Measurements from ENCODE around the gene ACSBG1. TPM values are rescaled to one million over a fixed set of nuclear protein-coding genes. Genes with fewer than 3 reads are reported as not detected.

ACSBG1 gene
- total and polyA plus RNA-seq, 10 of the 15 experiments (the other 5 are each of a cell fraction or from before 2014, with no cell fraction given) = 0.11 to 0.75 (median 0.42) TPM

GRCh38 chr15:78168608-78169007 lies 65.8 kb downstream of the ACSBG1 start (continued):
- TF ChIP-seq CEBPZ (IDR thresholded peaks at IDR 0.05; ENCODE audit: low read depth, low read length) (no peak), MTA2 (IDR thresholded peaks at IDR 0.05; ENCODE audit: low read depth) (no peak), NR2F1 (conservative IDR thresholded peaks at IDR 0.05) (no peak)

GRCh38 chr15:78167227-78167888 lies 67.0 kb downstream of the ACSBG1 start:
- peak; percentile 81 for FAIRE-seq
- ChIA-PET SMC1A (ENCODE audit: uncharacterized antibody, unreplicated experiment) (interaction anchor here (2.5 to 13.7 kb wide), 4 partner anchors 10 to 18 kb away, joined by 27 to 152 read pairs (median 44); partner anchors contain the start of gene IDH3A), CTCF (interaction anchor here (0.8 to 7.1 kb wide), 11 partner anchors 9 to 74 kb away, joined by 3 to 48 read pairs (median 4); partner anchors contain the start of gene CIB2), RAD21 (ENCODE audit: unreplicated experiment) (interaction anchor here (0.7 to 7.0 kb wide), 7 partner anchors 10 to 132 kb away, joined by 3 to 53 read pairs (median 4); partner anchors contain the start of genes CIB2, IDH3A and SKIC8), POLR2A (interaction anchor here (1.0 to 3.0 kb wide), 6 partner anchors 10 to 160 kb away, joined by 3 to 29 read pairs (median 4); partner anchors contain the start of gene IDH3A)
- Histone ChIP-seq H3K27ac (ENCODE audit: control insufficient read depth, insufficient read depth) (peak overlapping the region; percentile 88), H3K9ac (ENCODE audit: control insufficient read depth, insufficient read depth, low read length) (no peak overlapping the region), H3K4me3 (no peak overlapping the region), H3K4me1 (ENCODE audit: control insufficient read depth, insufficient read depth, low read length) (peaks cover 54% of the 10 kb centered on the region), H3K4me2 (ENCODE audit: control insufficient read depth, insufficient read depth) (peak overlapping the region; percentile 87), H3K27me3 (replicated peaks in 1 of 2; ENCODE audit: control insufficient read depth in 2 of 2, insufficient read depth in 2 of 2, low read length in 1 of 2) (no peaks in the 10 kb centered on the region), H3K9me3 (replicated peaks; ENCODE audit: control insufficient read depth, insufficient read depth, low read length) (peaks cover 6% of the 10 kb centered on the region; the same call in 2 of the 3 replicates), H4K20me1 (ENCODE audit: control insufficient read depth, insufficient read depth) (no peaks in the 10 kb centered on the region), H3K36me3 (ENCODE audit: control insufficient read depth in 2 of 2, insufficient read depth in 2 of 2, low read length in 1 of 2) (peaks cover 23 to 39% of the 10 kb centered on the region in 2 experiments), H3K79me2 (ENCODE audit: control insufficient read depth, insufficient read depth, low read length) (peaks cover 8% of the 10 kb centered on the region), H2AFZ (ENCODE audit: control insufficient read depth, low read depth, low read length) (no peak overlapping the region; the same call in 1 of the 2 replicates)
- ATAC-seq = peak; percentile 86
- 61% methylated on average over 10 of the region's 10 CpGs for WGBS (ENCODE audit: insufficient coverage, insufficient replicate concordance, low lambda C conversion rate, missing lambda C conversion rate)
- intact Hi-C loops (cut with micrococcal nuclease; ENCODE audit: unreplicated experiment) (loop anchor here (2.0 to 5.0 kb wide), 2 partner anchors 17 to 100 kb away; no protein-coding TSS in a partner anchor), in situ Hi-C loops (cut with MboI) (loop anchor here (25.0 kb wide), 1 partner anchor 820 kb away; no protein-coding TSS in a partner anchor)
- no TSS peak for BruUV-seq (replicated peaks)
- DNase-seq (ENCODE audit: low read depth, low spot score) = peak; percentile 93
- no peak for TF ChIP-seq SUZ12 (IDR thresholded peaks at IDR 0.05; ENCODE audit: unreplicated experiment)
- TF ChIP-seq PKNOX1 (IDR thresholded peaks at IDR 0.05) = peak; percentile 93
- peak; percentile 96 for TF ChIP-seq MLLT1 (IDR thresholded peaks at IDR 0.05)
- TF ChIP-seq SKIL (IDR thresholded peaks at IDR 0.05; ENCODE audit: low read depth, poor library complexity, severe bottlenecking) = peak; percentile 76
- no peak for TF ChIP-seq MYB (IDR thresholded peaks at IDR 0.05; ENCODE audit: borderline replicate concordance, low read depth, low read length)
- TF ChIP-seq SMC3 (IDR thresholded peaks at IDR 0.05; ENCODE audit: borderline replicate concordance, low read length) = no peak
- peak; percentile 54 to 56; a peak in 3 of 4 replicates for TF ChIP-seq IKZF2 (IDR thresholded peaks at IDR 0.05)

Measured in GM12878 (cell line).